Stimulated activated CD8-positive, alpha-beta memory T cell treated with anti-CD3 and anti-CD28 coated beads, Interleukin-4, amount 100 ng/mL, for 48 hours (primary cell): ENCODE data around the gene SRMS.
"Not testable (repeated sequence)": the region's sequence is repeated elsewhere in the genome, so short reads cannot be mapped to it uniquely, and the experiment has no call there.

Experiments used
- DNase-seq: peaks from one replicate; pipeline ENCODE4 v3.0.0-alpha.2; 2020

The SRMS gene

GRCh38 chr20:63578224-63579016, 30.9 kb upstream of the SRMS start:
- DNase-seq = no peak

DNA sequence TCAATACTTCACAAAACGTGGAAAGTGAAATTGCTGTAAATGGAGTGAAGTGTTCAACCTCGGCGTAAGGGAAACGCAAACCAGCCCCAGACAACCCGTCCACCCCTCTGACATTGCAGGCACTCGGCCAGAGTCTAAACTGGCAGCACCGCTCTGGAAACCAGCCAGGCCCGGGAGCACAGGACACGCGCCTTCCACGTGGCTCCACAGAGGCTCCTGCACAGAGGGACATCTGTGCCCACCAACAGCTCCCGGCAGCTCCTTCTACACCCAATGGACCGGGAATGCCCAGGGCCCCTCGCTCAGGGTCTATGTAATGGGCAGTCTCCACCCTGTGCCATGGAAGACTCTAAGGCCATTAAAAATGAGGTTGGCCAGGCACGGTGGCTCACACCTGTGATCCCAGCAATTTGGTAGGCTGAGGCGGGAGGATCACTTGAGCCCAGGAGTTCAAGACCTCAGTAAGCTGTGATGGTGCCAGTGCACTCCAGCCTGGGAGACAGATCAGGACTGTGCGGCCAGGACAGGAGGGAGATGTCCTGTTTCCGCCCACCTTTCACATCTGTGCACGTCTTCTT, 29.9 kb upstream of the SRMS start:
- DNase-seq = no peak

- no peak for DNase-seq
Observed at GRCh38 chr20:63576311-63576710, 28.8 kb upstream of the SRMS start.

GRCh38 chr20:63574829-63575743, 27.5 kb upstream of the SRMS start:
- no peak for DNase-seq

- peak; percentile 65 for DNase-seq
Observed at GRCh38 chr20:63574156-63574828, 26.7 kb upstream of the SRMS start, which contains the start of gene HELZ2. HELZ2 (minus strand) TSS chr20:63574239; CDS start chr20:63572385, 1,854 bp downstream.

- no peak for DNase-seq
Observed at GRCh38 chr20:63573647-63574131, 26.1 kb upstream of the SRMS start.

DNA sequence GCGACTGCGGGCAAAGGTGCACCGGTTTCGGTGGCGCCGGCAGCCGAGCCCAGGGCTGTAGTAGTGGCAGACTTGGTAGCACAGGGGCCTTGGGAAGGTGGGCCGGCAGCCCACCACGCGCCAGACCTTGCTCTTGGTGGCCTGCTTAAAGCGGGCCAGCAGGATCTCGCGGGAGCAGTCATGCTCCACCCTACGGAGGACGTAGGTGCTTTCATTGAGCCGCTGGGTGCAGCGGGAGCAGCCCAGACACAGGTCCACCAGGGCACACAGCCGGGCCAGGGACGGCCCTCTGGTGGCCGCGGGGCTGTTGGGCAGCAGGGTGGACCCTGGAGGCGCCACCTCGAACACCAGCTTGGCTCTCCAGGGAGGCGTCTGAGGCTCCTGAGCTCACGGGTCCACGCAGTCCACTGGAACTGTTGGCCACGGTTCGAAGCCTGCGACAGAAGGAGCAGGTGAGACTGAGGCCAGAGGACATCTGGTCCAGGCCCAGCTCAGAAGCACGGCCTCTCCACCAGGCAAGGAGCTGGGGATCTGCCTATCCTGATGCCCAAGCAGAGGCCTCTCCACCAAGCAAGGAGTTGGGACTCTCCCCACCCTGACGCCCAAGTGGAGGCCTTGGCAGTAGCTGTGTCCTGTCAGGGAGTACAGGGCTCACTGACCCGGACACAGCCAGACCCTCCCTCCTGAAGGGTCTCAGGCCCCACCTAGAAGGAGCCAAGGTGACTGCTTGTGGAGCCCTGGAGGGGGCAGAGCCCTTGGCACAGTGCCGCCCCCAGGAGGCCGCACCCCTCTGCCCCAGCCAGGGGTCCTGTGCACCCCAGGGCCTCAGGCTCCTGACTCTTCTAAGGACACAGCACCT, 25.5 kb upstream of the SRMS start:
- no peak for DNase-seq

- DNase-seq = no peak
Observed at GRCh38 chr20:63572071-63572787, 24.7 kb upstream of the SRMS start.

DNA sequence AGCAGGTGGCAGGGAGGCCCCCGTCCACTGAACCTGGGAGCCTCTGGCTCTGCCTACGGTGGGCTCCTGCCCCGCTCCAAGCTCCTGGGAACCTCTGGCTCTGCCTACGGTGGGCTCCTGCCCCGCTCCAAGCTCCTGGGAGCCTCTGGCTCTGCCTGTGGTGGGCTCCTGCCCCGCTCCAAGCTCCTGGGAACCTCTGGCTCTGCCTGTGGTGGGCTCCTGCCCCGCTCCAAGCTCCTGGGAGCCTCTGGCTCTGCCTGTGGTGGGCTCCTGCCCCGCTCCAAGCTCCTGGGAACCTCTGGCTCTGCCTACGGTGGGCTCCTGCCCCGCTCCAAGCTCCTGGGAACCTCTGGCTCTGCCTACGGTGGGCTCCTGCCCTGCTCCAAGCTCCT, 23.5 kb upstream of the SRMS start:
- DNase-seq = not testable (repeated sequence)

- DNase-seq = no peak
Observed at GRCh38 chr20:63570281-63571086, 22.9 kb upstream of the SRMS start.

GRCh38 chr20:63568986-63569949, 21.7 kb upstream of the SRMS start:
- no peak for DNase-seq

GRCh38 chr20:63568170-63568981, 20.8 kb upstream of the SRMS start:
- no peak for DNase-seq

DNA sequence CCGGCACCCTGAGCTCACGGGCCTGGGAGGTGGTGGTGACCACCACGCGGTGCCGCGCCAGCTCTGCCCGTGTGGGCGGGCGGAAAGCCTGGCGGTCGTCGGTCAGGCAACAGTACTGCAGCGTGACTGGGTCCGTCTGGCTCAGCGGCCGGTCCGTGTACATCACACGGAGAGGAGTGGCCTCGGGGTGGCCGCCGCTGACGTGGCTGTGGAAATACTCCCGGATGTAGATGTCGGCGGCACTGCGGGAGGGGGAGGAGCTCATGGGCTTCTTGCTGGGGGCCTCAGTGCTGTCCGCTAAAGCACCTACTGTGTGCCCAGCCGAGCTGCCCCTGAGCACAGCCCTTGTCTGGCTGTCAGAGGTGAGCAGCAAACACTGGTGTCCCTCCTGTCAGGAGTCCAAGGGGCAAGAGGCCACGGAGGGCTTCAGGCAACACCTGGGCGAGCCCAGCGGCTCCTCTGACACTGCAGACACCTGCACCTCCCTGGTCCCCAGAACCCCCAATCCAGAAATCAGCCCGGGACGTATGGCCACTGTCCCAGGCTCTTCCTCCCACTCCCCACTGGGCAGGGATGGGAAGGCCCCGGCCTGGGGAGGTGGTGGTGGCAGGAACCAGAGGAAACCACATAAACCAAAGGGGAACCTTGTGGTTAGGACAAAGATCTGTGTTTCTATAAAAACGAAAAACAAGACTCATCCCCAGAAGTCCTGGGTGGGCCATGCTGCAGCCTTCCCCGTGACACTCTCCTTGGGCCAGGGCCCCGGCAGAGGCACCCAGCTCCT, 20.0 kb upstream of the SRMS start:
- peak; percentile 71 for DNase-seq

GRCh38 chr20:63567136-63567385, 19.5 kb upstream of the SRMS start:
- DNase-seq = no peak

DNA sequence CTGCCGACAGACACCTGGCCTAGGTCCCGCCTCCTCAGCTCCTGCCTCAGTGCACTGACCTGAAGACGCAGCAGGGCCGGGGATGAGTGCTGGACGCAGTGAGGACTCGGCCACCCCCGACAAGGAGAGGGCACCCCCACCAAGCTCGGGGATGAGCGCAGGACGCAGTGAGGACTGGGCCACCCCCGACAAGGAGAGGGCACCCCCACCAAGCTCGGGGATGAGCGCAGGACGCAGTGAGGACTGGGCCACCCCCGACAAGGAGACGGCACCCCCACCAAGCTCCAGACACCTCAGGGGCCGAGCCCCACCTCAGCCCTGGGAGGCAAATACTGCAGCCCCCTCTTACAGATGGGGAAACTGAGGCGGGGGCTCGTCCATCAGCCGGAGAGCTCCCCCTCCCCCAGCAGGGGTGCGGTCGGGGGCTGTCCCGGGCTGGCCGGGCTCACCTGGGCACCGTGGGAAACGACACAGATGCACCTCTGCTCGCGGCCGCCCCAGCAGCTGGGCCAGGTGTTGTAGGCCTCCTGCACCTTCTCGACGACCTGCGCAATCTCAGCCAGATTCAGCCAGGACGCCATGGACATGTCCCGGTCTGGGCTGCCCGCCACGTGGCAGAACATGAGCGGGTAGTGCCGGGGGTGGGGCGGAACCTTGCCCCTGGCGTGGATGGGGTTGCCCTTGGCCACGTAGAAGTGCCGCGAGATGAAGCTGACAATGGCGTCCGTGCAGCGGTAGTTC, 19.0 kb upstream of the SRMS start:
- no peak for DNase-seq

GRCh38 chr20:63565699-63566335, 18.3 kb upstream of the SRMS start:
- no peak for DNase-seq
